ENCODE data around the gene SPINT2. TPM values are rescaled to one million over a fixed set of nuclear protein-coding genes. Genes with fewer than 3 reads are reported as not detected.

SPINT2 gene
- total RNA-seq, 2 experiments from 2014 or later = 31.5 to 35.1 TPM

GRCh38 chr19:38273499-38273898 is 9.1 kb downstream of the SPINT2 start:
- H3K9me3 Mint-ChIP-seq (ENCODE audit: insufficient read depth) = no peaks in the 10 kb centered on the region
- peaks cover 1% of the 10 kb centered on the region for H3K36me3 Mint-ChIP-seq (ENCODE audit: low read depth)
- ChIA-PET POLR2A (no interaction called here), CTCF (no interaction called here)
- H3K27me3 Mint-ChIP-seq (ENCODE audit: low read depth) = no peaks in the 10 kb centered on the region
- no peak for ATAC-seq
- no peak overlapping the region for H3K27ac Mint-ChIP-seq
- no peak overlapping the region for H3K4me3 Mint-ChIP-seq
- no peak for DNase-seq
- peaks cover 1% of the 10 kb centered on the region for H3K4me1 Mint-ChIP-seq (ENCODE audit: low read depth)

- Mint-ChIP-seq H3K4me3 (no peak overlapping the region), H3K9me3 (ENCODE audit: insufficient read depth) (no peaks in the 10 kb centered on the region), H3K4me1 (ENCODE audit: low read depth) (peaks cover 1% of the 10 kb centered on the region), H3K36me3 (ENCODE audit: low read depth) (peaks cover 1% of the 10 kb centered on the region), H3K27ac (no peak overlapping the region), H3K27me3 (ENCODE audit: low read depth) (no peaks in the 10 kb centered on the region)
- ChIA-PET POLR2A (no interaction called here), CTCF (no interaction called here)
- ATAC-seq = no peak
- no peak for DNase-seq
Measured at GRCh38 chr19:38274739-38275138, 10.4 kb downstream of the SPINT2 start.

GRCh38 chr19:38276942-38277517 is 12.7 kb downstream of the SPINT2 start:
- H3K27me3 Mint-ChIP-seq (ENCODE audit: low read depth) = no peaks in the 10 kb centered on the region
- no peaks in the 10 kb centered on the region for H3K9me3 Mint-ChIP-seq (ENCODE audit: insufficient read depth)
- POLR2A ChIA-PET = interaction anchor here (0.6 to 1.3 kb wide), 2 partner anchors 12 to 203 kb away, joined by 3 to 6 read pairs; no protein-coding TSS in a partner anchor
- no peak overlapping the region for H3K27ac Mint-ChIP-seq
- H3K4me3 Mint-ChIP-seq = no peak overlapping the region
- H3K4me1 Mint-ChIP-seq (ENCODE audit: low read depth) = peaks cover 5% of the 10 kb centered on the region
- no peak for DNase-seq
- CTCF ChIA-PET = no interaction called here
- H3K36me3 Mint-ChIP-seq (ENCODE audit: low read depth) = no peaks in the 10 kb centered on the region
- ATAC-seq = no peak

- ATAC-seq (no peak), DNase-seq (no peak)
- ChIA-PET CTCF (no interaction called here), POLR2A (interaction anchor here (0.6 kb wide), 1 partner anchor 202 kb away, joined by 3 read pairs; no protein-coding TSS in a partner anchor)
- H3K36me3 Mint-ChIP-seq (ENCODE audit: low read depth) = no peaks in the 10 kb centered on the region
- no peaks in the 10 kb centered on the region for H3K27me3 Mint-ChIP-seq (ENCODE audit: low read depth)
- H3K4me3 Mint-ChIP-seq = no peak overlapping the region
- no peak overlapping the region for H3K27ac Mint-ChIP-seq
- peaks cover 10% of the 10 kb centered on the region for H3K4me1 Mint-ChIP-seq (ENCODE audit: low read depth)
- H3K9me3 Mint-ChIP-seq (ENCODE audit: insufficient read depth) = no peaks in the 10 kb centered on the region
Measured at GRCh38 chr19:38277549-38277948, 13.2 kb downstream of the SPINT2 start.

- no peak for ATAC-seq
- Mint-ChIP-seq H3K4me3 (no peak overlapping the region), H3K36me3 (ENCODE audit: low read depth) (no peaks in the 10 kb centered on the region), H3K4me1 (ENCODE audit: low read depth) (peaks cover 13% of the 10 kb centered on the region), H3K27ac (no peak overlapping the region), H3K9me3 (ENCODE audit: insufficient read depth) (no peaks in the 10 kb centered on the region), H3K27me3 (ENCODE audit: low read depth) (no peaks in the 10 kb centered on the region)
- CTCF ChIA-PET = no interaction called here
- DNase-seq = no peak
- POLR2A ChIA-PET = no interaction called here
Measured at GRCh38 chr19:38277969-38278680, 13.8 kb downstream of the SPINT2 start.

- H3K36me3 Mint-ChIP-seq (ENCODE audit: low read depth) = no peaks in the 10 kb centered on the region
- H3K27ac Mint-ChIP-seq = no peak overlapping the region
- ATAC-seq (no peak), DNase-seq (no peak)
- H3K9me3 Mint-ChIP-seq (ENCODE audit: insufficient read depth) = no peaks in the 10 kb centered on the region
- no peak overlapping the region for H3K4me3 Mint-ChIP-seq
- H3K4me1 Mint-ChIP-seq (ENCODE audit: low read depth) = peaks cover 13% of the 10 kb centered on the region
- POLR2A ChIA-PET = no interaction called here
- CTCF ChIA-PET = no interaction called here
- no peaks in the 10 kb centered on the region for H3K27me3 Mint-ChIP-seq (ENCODE audit: low read depth)
Measured at GRCh38 chr19:38278751-38279150, 14.4 kb downstream of the SPINT2 start.

GRCh38 chr19:38280030-38280921 is 15.9 kb downstream of the SPINT2 start:
- no peak for ATAC-seq
- Mint-ChIP-seq H3K36me3 (ENCODE audit: low read depth) (no peaks in the 10 kb centered on the region), H3K4me3 (no peak overlapping the region), H3K4me1 (ENCODE audit: low read depth) (peaks cover 18% of the 10 kb centered on the region), H3K9me3 (ENCODE audit: insufficient read depth) (no peaks in the 10 kb centered on the region), H3K27me3 (ENCODE audit: low read depth) (no peaks in the 10 kb centered on the region), H3K27ac (no peak overlapping the region)
- POLR2A ChIA-PET = interaction anchor here (1.0 kb wide), 1 partner anchor 13 kb away, joined by 3 read pairs; no protein-coding TSS in a partner anchor
- CTCF ChIA-PET = interaction anchor here (0.8 kb wide), 1 partner anchor 36 kb away, joined by 3 read pairs; no protein-coding TSS in a partner anchor
- DNase-seq = no peak

- Mint-ChIP-seq H3K36me3 (ENCODE audit: low read depth) (no peaks in the 10 kb centered on the region), H3K27ac (peak overlapping the region; percentile 67), H3K4me3 (no peak overlapping the region), H3K4me1 (ENCODE audit: low read depth) (peaks cover 18% of the 10 kb centered on the region), H3K27me3 (ENCODE audit: low read depth) (no peaks in the 10 kb centered on the region), H3K9me3 (ENCODE audit: insufficient read depth) (no peaks in the 10 kb centered on the region)
- peak; percentile 67 for ATAC-seq
- POLR2A ChIA-PET = interaction anchor here (0.6 to 1.0 kb wide), 2 partner anchors 15 to 233 kb away, joined by 3 to 5 read pairs; no protein-coding TSS in a partner anchor
- CTCF ChIA-PET = interaction anchor here (1.2 kb wide), 1 partner anchor 54 kb away, joined by 3 read pairs; the partner anchor contains the start of gene CATSPERG
- DNase-seq = no peak
Measured at GRCh38 chr19:38281811-38282566, 17.6 kb downstream of the SPINT2 start.

GRCh38 chr19:38283271-38283670 is 18.9 kb downstream of the SPINT2 start:
- H3K4me1 Mint-ChIP-seq (ENCODE audit: low read depth) = peaks cover 18% of the 10 kb centered on the region
- H3K27me3 Mint-ChIP-seq (ENCODE audit: low read depth) = no peaks in the 10 kb centered on the region
- ATAC-seq (no peak), DNase-seq (no peak)
- H3K4me3 Mint-ChIP-seq = no peak overlapping the region
- H3K27ac Mint-ChIP-seq = no peak overlapping the region
- H3K36me3 Mint-ChIP-seq (ENCODE audit: low read depth) = no peaks in the 10 kb centered on the region
- H3K9me3 Mint-ChIP-seq (ENCODE audit: insufficient read depth) = no peaks in the 10 kb centered on the region
- ChIA-PET POLR2A (no interaction called here), CTCF (interaction anchor here (1.2 kb wide), 1 partner anchor 53 kb away, joined by 3 read pairs; the partner anchor contains the start of gene CATSPERG)

- no peak overlapping the region for H3K4me3 Mint-ChIP-seq
- H3K4me1 Mint-ChIP-seq (ENCODE audit: low read depth) = peaks cover 18% of the 10 kb centered on the region
- CTCF ChIA-PET = no interaction called here
- H3K27me3 Mint-ChIP-seq (ENCODE audit: low read depth) = no peaks in the 10 kb centered on the region
- POLR2A ChIA-PET = no interaction called here
- no peaks in the 10 kb centered on the region for H3K36me3 Mint-ChIP-seq (ENCODE audit: low read depth)
- ATAC-seq (no peak), DNase-seq (no peak)
- H3K9me3 Mint-ChIP-seq (ENCODE audit: insufficient read depth) = no peaks in the 10 kb centered on the region
- H3K27ac Mint-ChIP-seq = peak overlapping the region; percentile 61
Measured at GRCh38 chr19:38284422-38284821, 20.0 kb downstream of the SPINT2 start.

GRCh38 chr19:38285567-38285966 is 21.2 kb downstream of the SPINT2 start:
- POLR2A ChIA-PET = no interaction called here
- CTCF ChIA-PET = interaction anchor here (0.9 to 1.4 kb wide), 3 partner anchors 19 to 41 kb away, joined by 3 to 4 read pairs (median 4); no protein-coding TSS in a partner anchor
- Mint-ChIP-seq H3K27me3 (ENCODE audit: low read depth) (no peaks in the 10 kb centered on the region), H3K36me3 (ENCODE audit: low read depth) (no peaks in the 10 kb centered on the region), H3K4me3 (no peak overlapping the region), H3K9me3 (ENCODE audit: insufficient read depth) (no peaks in the 10 kb centered on the region), H3K4me1 (ENCODE audit: low read depth) (peaks cover 18% of the 10 kb centered on the region), H3K27ac (no peak overlapping the region)
- DNase-seq (no peak), ATAC-seq (no peak)
